Measurements from ENCODE around the gene ATP10A.

The ATP10A gene

GRCh38 chr15:25786040-25786439 lies 77.1 kb downstream of the ATP10A start:
- no peaks in the 10 kb centered on the region for H3K27me3 Mint-ChIP-seq (ENCODE audit: low read depth)
- H3K4me1 Mint-ChIP-seq, result peaks cover 24% of the 10 kb centered on the region
- no peak overlapping the region for H3K27ac Mint-ChIP-seq
- H3K9me3 Mint-ChIP-seq, result no peaks in the 10 kb centered on the region
- no peak overlapping the region for H3K4me3 Mint-ChIP-seq
- no peak for TF ChIP-seq CTCF (IDR thresholded peaks at IDR 0.05; ENCODE audit: unreplicated experiment in 3 of 3)
- H3K36me3 Mint-ChIP-seq (ENCODE audit: low read depth), result no peaks in the 10 kb centered on the region

- Mint-ChIP-seq H3K4me1 (peaks cover 23% of the 10 kb centered on the region), H3K36me3 (ENCODE audit: low read depth) (no peaks in the 10 kb centered on the region), H3K4me3 (no peak overlapping the region), H3K9me3 (no peaks in the 10 kb centered on the region), H3K27me3 (ENCODE audit: low read depth) (no peaks in the 10 kb centered on the region), H3K27ac (no peak overlapping the region)
- no peak for TF ChIP-seq CTCF (IDR thresholded peaks at IDR 0.05; ENCODE audit: unreplicated experiment in 3 of 3)
Observed at GRCh38 chr15:25785641-25786025, 77.5 kb downstream of the ATP10A start.

GRCh38 chr15:25784876-25785640 lies 78.1 kb downstream of the ATP10A start:
- Mint-ChIP-seq H3K36me3 (ENCODE audit: low read depth) (no peaks in the 10 kb centered on the region), H3K9me3 (no peaks in the 10 kb centered on the region), H3K27me3 (ENCODE audit: low read depth) (no peaks in the 10 kb centered on the region), H3K27ac (no peak overlapping the region), H3K4me3 (no peak overlapping the region), H3K4me1 (peaks cover 17% of the 10 kb centered on the region)
- TF ChIP-seq CTCF (IDR thresholded peaks at IDR 0.05; ENCODE audit: unreplicated experiment in 3 of 3), result no peak

GRCh38 chr15:25783607-25784540 lies 79.3 kb downstream of the ATP10A start:
- Mint-ChIP-seq H3K36me3 (ENCODE audit: low read depth) (no peaks in the 10 kb centered on the region), H3K27me3 (ENCODE audit: low read depth) (no peaks in the 10 kb centered on the region), H3K27ac (no peak overlapping the region), H3K9me3 (no peaks in the 10 kb centered on the region), H3K4me3 (no peak overlapping the region), H3K4me1 (peaks cover 7% of the 10 kb centered on the region)
- no peak for TF ChIP-seq CTCF (IDR thresholded peaks at IDR 0.05; ENCODE audit: unreplicated experiment in 3 of 3)

- no peak overlapping the region for H3K27ac Mint-ChIP-seq
- TF ChIP-seq CTCF (IDR thresholded peaks at IDR 0.05; ENCODE audit: unreplicated experiment in 3 of 3), result no peak
Observed at GRCh38 chr15:25783134-25783533, 80.0 kb downstream of the ATP10A start.

More at GRCh38 chr15:25783134-25783533, 80.0 kb downstream of the ATP10A start:
- Mint-ChIP-seq H3K27me3 (ENCODE audit: low read depth) (no peaks in the 10 kb centered on the region), H3K9me3 (no peaks in the 10 kb centered on the region), H3K36me3 (ENCODE audit: low read depth) (no peaks in the 10 kb centered on the region), H3K4me1 (peaks cover 8% of the 10 kb centered on the region), H3K4me3 (no peak overlapping the region)

All from nephron (organoid).